Measurements from ENCODE around the gene KRT15.

DNA sequence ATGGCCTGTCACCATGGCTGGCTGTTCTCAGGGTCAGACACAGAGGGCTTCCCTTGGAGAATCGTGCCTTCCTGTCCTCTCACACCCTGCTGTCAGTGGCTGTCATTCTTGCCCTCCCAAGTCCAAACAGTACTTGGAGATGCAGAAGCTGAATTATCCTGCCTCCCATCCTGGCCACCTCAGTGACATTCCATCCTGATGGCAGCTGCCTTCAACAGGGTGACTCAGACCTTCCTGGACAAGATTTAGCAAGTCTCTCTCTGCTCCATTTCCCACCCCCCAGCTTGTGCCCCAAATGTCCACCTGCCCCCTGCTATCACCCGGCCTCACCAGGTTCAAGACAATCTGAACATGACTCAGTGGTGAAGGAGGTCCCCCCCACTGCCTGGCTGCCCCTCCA is 24.2 kb downstream of the KRT15 start:
- TF ChIP-seq, protein P1, sequence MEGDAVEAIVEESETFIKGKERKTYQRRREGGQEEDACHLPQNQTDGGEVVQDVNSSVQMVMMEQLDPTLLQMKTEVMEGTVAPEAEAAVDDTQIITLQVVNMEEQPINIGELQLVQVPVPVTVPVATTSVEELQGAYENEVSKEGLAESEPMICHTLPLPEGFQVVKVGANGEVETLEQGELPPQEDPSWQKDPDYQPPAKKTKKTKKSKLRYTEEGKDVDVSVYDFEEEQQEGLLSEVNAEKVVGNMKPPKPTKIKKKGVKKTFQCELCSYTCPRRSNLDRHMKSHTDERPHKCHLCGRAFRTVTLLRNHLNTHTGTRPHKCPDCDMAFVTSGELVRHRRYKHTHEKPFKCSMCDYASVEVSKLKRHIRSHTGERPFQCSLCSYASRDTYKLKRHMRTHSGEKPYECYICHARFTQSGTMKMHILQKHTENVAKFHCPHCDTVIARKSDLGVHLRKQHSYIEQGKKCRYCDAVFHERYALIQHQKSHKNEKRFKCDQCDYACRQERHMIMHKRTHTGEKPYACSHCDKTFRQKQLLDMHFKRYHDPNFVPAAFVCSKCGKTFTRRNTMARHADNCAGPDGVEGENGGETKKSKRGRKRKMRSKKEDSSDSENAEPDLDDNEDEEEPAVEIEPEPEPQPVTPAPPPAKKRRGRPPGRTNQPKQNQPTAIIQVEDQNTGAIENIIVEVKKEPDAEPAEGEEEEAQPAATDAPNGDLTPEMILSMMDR (IDR thresholded peaks at IDR 0.05; ENCODE audit: insufficient read depth, low read depth, low read length) = no peak
- TF ChIP-seq EZH2 (IDR thresholded peaks at IDR 0.05; ENCODE audit: insufficient read depth, low read length) = no peak

Data from astrocyte (in vitro differentiated cells and primary cell).